ENCODE results near the gene SUSD5.
"Not testable (repeated sequence)": the region's sequence is repeated elsewhere in the genome, so short reads cannot be mapped to it uniquely, and the experiment has no call there.

Gene SUSD5

DNA sequence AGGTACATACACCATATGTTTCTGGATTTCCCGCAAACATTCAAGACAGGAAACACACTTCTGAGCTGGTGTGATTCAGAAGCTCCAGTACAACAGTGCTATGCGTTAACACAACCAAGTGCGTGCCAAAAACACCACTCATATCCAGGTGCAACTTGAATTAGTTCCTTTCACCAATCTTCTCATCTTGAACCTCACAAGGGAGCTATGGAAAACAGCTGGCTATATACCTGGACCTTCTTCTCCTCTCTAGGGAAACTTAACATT is 31.3 kb downstream of the SUSD5 start:
- Histone ChIP-seq H3K4ac (ENCODE audit: low read depth, low read length) (no peak overlapping the region), H3K4me1 (ENCODE audit: control insufficient read depth, low read depth, low read length) (no peaks in the 10 kb centered on the region), H3K56ac (ENCODE audit: low read length) (no peak overlapping the region), H2BK15ac (replicated peaks; ENCODE audit: low read depth) (no peak overlapping the region), H3K36me3 (ENCODE audit: control insufficient read depth, insufficient read depth, low read length) (no peaks in the 10 kb centered on the region), H2BK5ac (ENCODE audit: low read length) (no peak overlapping the region), H3K4me3 (ENCODE audit: low read length) (no peak overlapping the region), H3K4me2 (ENCODE audit: low read length) (no peak overlapping the region), H4K5ac (ENCODE audit: low read length) (no peak overlapping the region), H4K8ac (ENCODE audit: low read depth, low read length) (no peak overlapping the region), H3K27ac (ENCODE audit: low read depth, low read length) (no peak overlapping the region), H3K18ac (ENCODE audit: low read length) (no peak overlapping the region), H3K79me2 (ENCODE audit: control insufficient read depth, insufficient read depth, low read length) (no peaks in the 10 kb centered on the region), H3K9ac (ENCODE audit: low read length) (no peak overlapping the region), H3K23ac (ENCODE audit: low read length) (no peak overlapping the region), H2BK120ac (ENCODE audit: low read depth, low read length) (no peak overlapping the region), H3K27me3 (ENCODE audit: insufficient read depth, low read length, poor library complexity) (no peaks in the 10 kb centered on the region), H2AK5ac (ENCODE audit: low read length) (no peak overlapping the region), H3K79me1 (ENCODE audit: low read length) (no peaks in the 10 kb centered on the region)
- no CpG with 5 or more reads among the region's 3 CpGs for WGBS (ENCODE audit: extremely low coverage, insufficient coverage, low lambda C conversion rate)
- no peak for DNase-seq

DNA sequence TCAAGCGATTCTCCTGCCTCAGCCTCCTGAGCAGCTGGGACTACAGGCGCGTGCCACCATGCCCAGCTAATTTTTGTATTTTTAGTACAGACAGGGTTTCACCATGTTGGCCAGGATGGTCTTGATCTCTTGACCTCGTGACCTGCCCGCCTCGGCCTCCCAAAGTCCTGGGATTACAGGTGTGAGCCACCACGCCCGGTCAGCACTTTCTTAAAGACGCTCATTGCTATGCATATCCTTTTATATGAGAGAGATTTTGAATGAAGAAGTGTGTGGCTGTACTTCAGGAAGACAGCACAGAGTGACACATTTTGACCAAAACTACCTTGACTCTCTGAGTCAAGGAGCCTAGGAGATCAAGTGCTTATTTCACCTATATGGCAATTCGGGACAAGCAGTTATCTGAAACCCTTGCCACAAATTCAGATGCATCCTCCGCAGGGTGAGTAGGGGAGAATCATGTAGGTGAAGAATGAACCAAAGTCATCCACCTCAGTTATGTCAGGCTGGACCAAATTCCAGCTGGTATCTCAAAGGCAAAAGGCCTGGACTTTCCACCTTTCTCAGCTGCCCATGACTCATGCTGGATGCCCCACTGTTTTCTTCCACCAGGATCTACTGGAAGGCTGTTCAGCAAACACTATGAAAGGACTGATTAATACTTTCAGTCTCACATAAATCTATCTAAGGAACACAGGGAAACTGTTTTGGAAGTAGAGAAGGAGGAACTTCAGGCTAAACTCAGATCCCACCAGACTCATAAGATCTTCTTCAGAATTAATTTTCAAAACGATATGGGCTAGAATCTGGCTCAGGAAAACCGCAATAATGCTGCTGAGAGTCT is 31.9 kb downstream of the SUSD5 start:
- Histone ChIP-seq H2AK5ac (ENCODE audit: low read length) (no peak overlapping the region), H3K4me2 (ENCODE audit: low read length) (no peak overlapping the region), H3K27me3 (ENCODE audit: insufficient read depth, low read length, poor library complexity) (no peaks in the 10 kb centered on the region), H3K4me1 (ENCODE audit: control insufficient read depth, low read depth, low read length) (no peaks in the 10 kb centered on the region), H3K56ac (ENCODE audit: low read length) (no peak overlapping the region), H3K23ac (ENCODE audit: low read length) (no peak overlapping the region), H3K27ac (ENCODE audit: low read depth, low read length) (no peak overlapping the region), H3K79me1 (ENCODE audit: low read length) (no peaks in the 10 kb centered on the region), H2BK120ac (ENCODE audit: low read depth, low read length) (no peak overlapping the region), H3K79me2 (ENCODE audit: control insufficient read depth, insufficient read depth, low read length) (no peaks in the 10 kb centered on the region), H2BK15ac (replicated peaks; ENCODE audit: low read depth) (no peak overlapping the region), H4K8ac (ENCODE audit: low read depth, low read length) (no peak overlapping the region), H3K4me3 (ENCODE audit: low read length) (no peak overlapping the region), H3K36me3 (ENCODE audit: control insufficient read depth, insufficient read depth, low read length) (no peaks in the 10 kb centered on the region), H3K4ac (ENCODE audit: low read depth, low read length) (no peak overlapping the region), H2BK5ac (ENCODE audit: low read length) (no peak overlapping the region), H4K5ac (ENCODE audit: low read length) (no peak overlapping the region), H3K18ac (ENCODE audit: low read length) (no peak overlapping the region), H3K9ac (ENCODE audit: low read length) (no peak overlapping the region)
- WGBS (ENCODE audit: extremely low coverage, insufficient coverage, low lambda C conversion rate): no CpG with 5 or more reads among the region's 13 CpGs
- no peak for DNase-seq

- no peaks in the 10 kb centered on the region for H3K36me3 ChIP-seq (ENCODE audit: control insufficient read depth, insufficient read depth, low read length)
- no peak overlapping the region for H2BK120ac ChIP-seq (ENCODE audit: low read depth, low read length)
- H3K27me3 ChIP-seq (ENCODE audit: insufficient read depth, low read length, poor library complexity): no peaks in the 10 kb centered on the region
- no peak overlapping the region for H3K4me2 ChIP-seq (ENCODE audit: low read length)
- H4K8ac ChIP-seq (ENCODE audit: low read depth, low read length): no peak overlapping the region
- H3K4me1 ChIP-seq (ENCODE audit: control insufficient read depth, low read depth, low read length): no peaks in the 10 kb centered on the region
- no peak overlapping the region for H3K27ac ChIP-seq (ENCODE audit: low read depth, low read length)
- no peaks in the 10 kb centered on the region for H3K79me1 ChIP-seq (ENCODE audit: low read length)
- WGBS (ENCODE audit: extremely low coverage, insufficient coverage, low lambda C conversion rate): no CpG with 5 or more reads among the region's 2 CpGs
- no peak overlapping the region for H3K4ac ChIP-seq (ENCODE audit: low read depth, low read length)
- no peak overlapping the region for H3K9ac ChIP-seq (ENCODE audit: low read length)
- no peak for DNase-seq
- H3K23ac ChIP-seq (ENCODE audit: low read length): no peak overlapping the region
- H4K5ac ChIP-seq (ENCODE audit: low read length): no peak overlapping the region
- H3K79me2 ChIP-seq (ENCODE audit: control insufficient read depth, insufficient read depth, low read length): no peaks in the 10 kb centered on the region
- H3K56ac ChIP-seq (ENCODE audit: low read length): no peak overlapping the region
- H3K18ac ChIP-seq (ENCODE audit: low read length): no peak overlapping the region
- no peak overlapping the region for H3K4me3 ChIP-seq (ENCODE audit: low read length)
- H2BK15ac ChIP-seq (replicated peaks; ENCODE audit: low read depth): no peak overlapping the region
- H2BK5ac ChIP-seq (ENCODE audit: low read length): no peak overlapping the region
- H2AK5ac ChIP-seq (ENCODE audit: low read length): no peak overlapping the region
Observed at GRCh38 chr3:33184863-33185262, 33.7 kb downstream of the SUSD5 start.

GRCh38 chr3:33181641-33182040 is 37.0 kb downstream of the SUSD5 start:
- H3K4me1 ChIP-seq (ENCODE audit: control insufficient read depth, low read depth, low read length); H3K27me3 ChIP-seq (ENCODE audit: insufficient read depth, low read length, poor library complexity); H4K5ac ChIP-seq (ENCODE audit: low read length); H3K56ac ChIP-seq (ENCODE audit: low read length); H2BK120ac ChIP-seq (ENCODE audit: low read depth, low read length); H3K23ac ChIP-seq (ENCODE audit: low read length); H3K27ac ChIP-seq (ENCODE audit: low read depth, low read length); H3K4me3 ChIP-seq (ENCODE audit: low read length); H2BK5ac ChIP-seq (ENCODE audit: low read length); H3K79me1 ChIP-seq (ENCODE audit: low read length); H3K36me3 ChIP-seq (ENCODE audit: control insufficient read depth, insufficient read depth, low read length); H4K8ac ChIP-seq (ENCODE audit: low read depth, low read length); H3K9ac ChIP-seq (ENCODE audit: low read length); H2BK15ac ChIP-seq (replicated peaks; ENCODE audit: low read depth); DNase-seq; H2AK5ac ChIP-seq (ENCODE audit: low read length); H3K4me2 ChIP-seq (ENCODE audit: low read length); H3K79me2 ChIP-seq (ENCODE audit: control insufficient read depth, insufficient read depth, low read length); H3K4ac ChIP-seq (ENCODE audit: low read depth, low read length); H3K18ac ChIP-seq (ENCODE audit: low read length): not testable (repeated sequence)
- WGBS (ENCODE audit: extremely low coverage, insufficient coverage, low lambda C conversion rate): no CpG with 5 or more reads among the region's 1 CpG

DNA sequence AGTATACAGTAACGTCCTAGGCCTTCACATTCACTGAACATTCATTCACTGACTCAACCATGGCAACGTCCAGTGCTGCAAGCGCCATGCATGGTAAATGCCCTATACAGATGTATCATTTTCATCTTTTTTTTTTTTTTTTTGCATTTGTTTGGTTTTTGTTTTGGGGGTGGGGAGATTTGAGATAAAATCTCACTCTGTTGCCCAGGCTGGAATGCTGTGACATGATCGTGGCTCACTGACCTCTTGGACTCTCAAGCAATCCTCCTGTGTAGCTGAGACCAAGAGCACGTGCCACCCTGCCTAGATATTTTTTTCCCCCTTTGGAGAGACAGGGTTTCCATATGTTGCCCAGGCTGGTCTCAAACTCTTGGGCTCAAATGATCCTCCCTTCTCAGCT is 37.4 kb downstream of the SUSD5 start:
- H3K4ac ChIP-seq (ENCODE audit: low read depth, low read length): no peak overlapping the region
- H3K27me3 ChIP-seq (ENCODE audit: insufficient read depth, low read length, poor library complexity): no peaks in the 10 kb centered on the region
- H3K4me1 ChIP-seq (ENCODE audit: control insufficient read depth, low read depth, low read length): no peaks in the 10 kb centered on the region
- H3K4me2 ChIP-seq (ENCODE audit: low read length): no peak overlapping the region
- H3K9ac ChIP-seq (ENCODE audit: low read length): no peak overlapping the region
- H3K23ac ChIP-seq (ENCODE audit: low read length): no peak overlapping the region
- no peak overlapping the region for H2BK5ac ChIP-seq (ENCODE audit: low read length)
- H3K27ac ChIP-seq (ENCODE audit: low read depth, low read length): no peak overlapping the region
- H3K79me1 ChIP-seq (ENCODE audit: low read length): no peaks in the 10 kb centered on the region
- no peak overlapping the region for H4K5ac ChIP-seq (ENCODE audit: low read length)
- H2AK5ac ChIP-seq (ENCODE audit: low read length): no peak overlapping the region
- no peak overlapping the region for H3K18ac ChIP-seq (ENCODE audit: low read length)
- H2BK15ac ChIP-seq (replicated peaks; ENCODE audit: low read depth): no peak overlapping the region
- no peak overlapping the region for H3K56ac ChIP-seq (ENCODE audit: low read length)
- no peak for DNase-seq
- H3K36me3 ChIP-seq (ENCODE audit: control insufficient read depth, insufficient read depth, low read length): no peaks in the 10 kb centered on the region
- no peaks in the 10 kb centered on the region for H3K79me2 ChIP-seq (ENCODE audit: control insufficient read depth, insufficient read depth, low read length)
- no peak overlapping the region for H3K4me3 ChIP-seq (ENCODE audit: low read length)
- no peak overlapping the region for H2BK120ac ChIP-seq (ENCODE audit: low read depth, low read length)
- no peak overlapping the region for H4K8ac ChIP-seq (ENCODE audit: low read depth, low read length)
- no CpG with 5 or more reads among the region's 5 CpGs for WGBS (ENCODE audit: extremely low coverage, insufficient coverage, low lambda C conversion rate)

DNA sequence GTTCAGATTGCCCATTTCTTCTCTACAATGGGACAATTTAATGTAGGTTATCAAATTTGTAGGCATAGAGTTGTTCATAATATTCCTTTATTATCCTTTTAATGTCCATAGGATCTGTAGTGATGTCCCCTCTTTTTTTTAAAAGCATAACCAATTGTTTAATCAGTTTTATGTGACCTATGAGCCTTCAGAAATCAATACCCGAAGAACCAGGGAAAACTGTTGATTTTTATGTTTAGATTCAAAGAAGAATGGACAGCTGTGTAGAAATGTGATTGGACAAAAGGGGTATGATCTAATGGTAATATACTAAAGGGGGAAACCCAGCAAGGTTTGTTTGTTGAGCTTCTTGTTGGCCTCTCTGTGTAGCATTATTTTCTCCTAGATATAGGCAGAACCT is 39.5 kb downstream of the SUSD5 start:
- Histone ChIP-seq H2AK5ac (ENCODE audit: low read length) (no peak overlapping the region), H3K4me3 (ENCODE audit: low read length) (no peak overlapping the region)

More for the DNA sequence above, 39.5 kb downstream of the SUSD5 start:
- no peak overlapping the region for H2BK120ac ChIP-seq (ENCODE audit: low read depth, low read length)
- H3K56ac ChIP-seq (ENCODE audit: low read length): no peak overlapping the region
- H2BK5ac ChIP-seq (ENCODE audit: low read length): no peak overlapping the region
- H3K18ac ChIP-seq (ENCODE audit: low read length): no peak overlapping the region
- H3K27ac ChIP-seq (ENCODE audit: low read depth, low read length): no peak overlapping the region
- no peaks in the 10 kb centered on the region for H3K4me1 ChIP-seq (ENCODE audit: control insufficient read depth, low read depth, low read length)
- H3K36me3 ChIP-seq (ENCODE audit: control insufficient read depth, insufficient read depth, low read length): no peaks in the 10 kb centered on the region
- H4K5ac ChIP-seq (ENCODE audit: low read length): no peak overlapping the region
- no peak overlapping the region for H3K4ac ChIP-seq (ENCODE audit: low read depth, low read length)
- no peak overlapping the region for H2BK15ac ChIP-seq (replicated peaks; ENCODE audit: low read depth)
- no peak overlapping the region for H4K8ac ChIP-seq (ENCODE audit: low read depth, low read length)
- no CpG with 5 or more reads among the region's 1 CpG for WGBS (ENCODE audit: extremely low coverage, insufficient coverage, low lambda C conversion rate)
- no peaks in the 10 kb centered on the region for H3K27me3 ChIP-seq (ENCODE audit: insufficient read depth, low read length, poor library complexity)
- no peak overlapping the region for H3K23ac ChIP-seq (ENCODE audit: low read length)
- H3K4me2 ChIP-seq (ENCODE audit: low read length): no peak overlapping the region
- no peaks in the 10 kb centered on the region for H3K79me2 ChIP-seq (ENCODE audit: control insufficient read depth, insufficient read depth, low read length)
- no peak for DNase-seq
- no peak overlapping the region for H3K9ac ChIP-seq (ENCODE audit: low read length)
- no peaks in the 10 kb centered on the region for H3K79me1 ChIP-seq (ENCODE audit: low read length)
